Stimulated activated CD8-positive, alpha-beta memory T cell treated with anti-CD3 and anti-CD28 coated beads, Interleukin-7, amount 100 ng/mL, for 48 hours (primary cell): ENCODE measurements around the gene KHK.

ENCODE experiments used
- DNase-seq, 2 donors: peaks; one replicate each; pipeline ENCODE4 v3.0.0-alpha.2; 2020; ENCODE audit warnings: low read depth in 1 of 2; ENCODE audit errors: extremely low read depth in 1 of 2

The KHK gene

DNA sequence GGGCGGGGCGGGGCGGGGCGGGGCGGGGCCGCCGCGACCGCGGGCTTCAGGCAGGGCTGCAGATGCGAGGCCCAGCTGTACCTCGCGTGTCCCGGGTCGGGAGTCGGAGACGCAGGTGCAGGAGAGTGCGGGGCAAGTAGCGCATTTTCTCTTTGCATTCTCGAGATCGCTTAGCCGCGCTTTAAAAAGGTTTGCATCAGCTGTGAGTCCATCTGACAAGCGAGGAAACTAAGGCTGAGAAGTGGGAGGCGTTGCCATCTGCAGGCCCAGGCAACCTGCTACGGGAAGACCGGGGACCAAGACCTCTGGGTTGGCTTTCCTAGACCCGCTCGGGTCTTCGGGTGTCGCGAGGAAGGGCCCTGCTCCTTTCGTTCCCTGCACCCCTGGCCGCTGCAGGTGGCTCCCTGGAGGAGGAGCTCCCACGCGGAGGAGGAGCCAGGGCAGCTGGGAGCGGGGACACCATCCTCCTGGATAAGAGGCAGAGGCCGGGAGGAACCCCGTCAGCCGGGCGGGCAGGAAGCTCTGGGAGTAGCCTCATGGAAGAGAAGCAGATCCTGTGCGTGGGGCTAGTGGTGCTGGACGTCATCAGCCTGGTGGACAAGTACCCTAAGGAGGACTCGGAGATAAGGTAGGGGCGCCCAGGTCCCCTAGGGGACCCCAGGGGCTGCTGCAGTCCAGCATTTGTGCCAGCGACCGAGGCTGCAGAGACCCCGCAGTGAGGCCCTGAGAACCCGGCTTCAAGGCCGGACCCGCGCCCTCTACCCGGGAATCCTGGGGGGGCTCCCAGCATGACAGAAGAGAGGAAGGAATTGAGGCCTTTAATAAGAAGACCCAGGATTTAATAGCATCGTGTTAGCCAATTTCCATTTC is at the start of gene KHK:
KHK (plus strand) TSS at position 49 of the 870 bp plus-strand sequence; CDS start at position 537, 488 bp downstream.
- no peak for DNase-seq

DNA sequence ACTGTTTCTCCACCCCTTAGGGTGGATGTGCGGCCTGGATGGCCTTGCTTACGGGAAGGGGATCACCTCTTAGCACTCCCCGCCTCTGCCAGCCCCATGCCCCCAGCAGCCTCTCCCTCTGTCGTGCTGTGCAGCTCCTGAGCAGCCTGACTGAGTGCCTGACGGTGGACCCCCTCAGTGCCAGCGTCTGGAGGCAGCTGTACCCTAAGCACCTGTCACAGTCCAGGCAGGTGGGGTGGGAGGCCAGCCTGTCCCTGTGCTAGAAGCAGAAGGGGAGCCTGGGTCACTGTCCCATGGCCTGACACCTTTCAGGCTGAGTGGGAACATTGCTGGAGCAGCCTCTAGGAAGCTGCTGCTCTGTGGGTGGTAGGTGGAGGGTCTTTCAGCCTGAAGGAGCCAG is 48.6 kb upstream of the KHK start:
- no peak for DNase-seq

DNA sequence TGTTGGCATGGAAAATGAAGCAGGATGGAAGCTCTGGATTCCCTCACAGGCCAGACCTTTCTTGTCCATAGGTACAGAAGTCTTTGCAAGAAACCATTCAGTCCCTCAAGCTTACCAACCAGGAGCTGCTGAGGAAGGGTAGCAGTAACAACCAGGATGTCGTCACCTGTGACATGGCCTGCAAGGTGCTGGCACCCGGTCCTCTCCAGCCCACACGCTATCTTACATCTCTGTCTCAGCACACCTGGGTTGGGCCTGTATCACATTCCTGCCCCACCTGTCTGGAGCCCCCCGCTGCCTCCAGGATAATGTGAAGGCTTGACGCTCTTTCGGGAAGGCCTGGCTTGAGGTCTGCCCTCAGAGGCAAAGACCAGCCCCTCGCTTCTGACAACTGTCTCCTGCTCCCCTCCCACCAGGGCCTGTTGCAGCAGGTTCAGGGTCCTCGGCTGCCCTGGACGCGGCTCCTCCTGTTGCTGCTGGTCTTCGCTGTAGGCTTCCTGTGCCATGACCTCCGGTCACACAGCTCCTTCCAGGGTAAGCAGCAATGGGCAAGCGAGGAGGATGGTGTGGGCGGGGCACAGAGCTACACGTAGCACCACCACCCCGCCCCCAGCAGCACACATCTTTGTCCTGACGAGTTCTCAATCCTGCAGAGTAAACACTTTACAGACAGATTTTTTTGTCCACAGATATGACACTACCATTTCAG is 47.8 kb upstream of the KHK start:
- no peak for DNase-seq

DNA sequence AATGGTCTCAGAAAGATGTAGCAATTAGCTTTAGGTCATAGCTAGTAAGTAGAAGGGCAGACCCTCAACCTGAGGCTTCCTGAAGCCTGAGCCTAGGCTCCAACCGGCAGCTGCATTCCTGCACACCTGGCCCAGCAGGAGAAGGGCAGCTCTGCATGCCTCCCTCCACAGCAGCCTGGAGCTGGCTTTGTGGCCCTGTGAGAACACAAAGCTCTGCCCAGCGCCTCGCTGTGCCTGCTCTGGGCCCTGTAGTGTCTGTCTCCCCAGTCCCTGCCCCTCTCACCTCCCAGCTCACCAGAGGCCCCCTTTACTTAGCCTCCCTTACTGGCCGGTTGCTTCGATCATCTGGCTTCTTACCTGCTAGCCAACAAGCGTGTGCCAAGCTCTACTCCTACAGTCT is 47.1 kb upstream of the KHK start:
- DNase-seq = no peak

DNA sequence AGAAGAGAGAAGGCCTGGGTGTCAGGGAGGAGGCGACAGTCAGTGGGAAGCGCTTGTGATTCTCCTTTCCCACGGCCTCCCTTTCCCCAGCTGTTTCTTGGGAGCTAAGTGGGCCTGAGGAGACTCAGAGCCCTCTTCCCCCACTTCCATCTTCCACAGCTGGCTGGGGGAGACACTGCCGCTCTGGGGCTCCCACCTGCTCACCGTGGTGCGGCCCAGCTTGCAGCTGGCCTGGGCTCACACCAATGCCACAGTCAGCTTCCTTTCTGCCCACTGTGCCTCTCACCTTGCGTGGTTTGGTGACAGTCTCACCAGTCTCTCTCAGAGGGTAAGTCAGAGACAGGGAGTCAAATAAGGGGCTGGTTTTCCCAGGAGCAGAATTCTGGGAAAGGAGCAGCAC is 46.7 kb upstream of the KHK start:
- DNase-seq = no peak

DNA sequence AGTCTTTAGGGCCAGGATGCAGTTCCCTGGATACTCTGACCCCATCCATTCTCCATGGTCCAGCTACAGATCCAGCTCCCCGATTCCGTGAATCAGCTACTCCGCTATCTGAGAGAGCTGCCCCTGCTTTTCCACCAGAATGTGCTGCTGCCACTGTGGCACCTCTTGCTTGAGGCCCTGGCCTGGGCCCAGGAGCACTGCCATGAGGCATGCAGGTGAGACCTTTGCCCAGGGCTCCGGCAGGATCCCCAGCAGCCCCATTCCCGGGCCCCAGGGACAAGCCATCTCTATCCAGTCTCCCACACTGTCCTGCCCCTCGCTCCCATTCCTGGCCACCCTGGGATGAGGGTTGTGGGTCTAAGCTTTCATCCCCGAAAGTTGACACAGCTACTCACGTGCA is 46.3 kb upstream of the KHK start:
- no peak for DNase-seq

DNA sequence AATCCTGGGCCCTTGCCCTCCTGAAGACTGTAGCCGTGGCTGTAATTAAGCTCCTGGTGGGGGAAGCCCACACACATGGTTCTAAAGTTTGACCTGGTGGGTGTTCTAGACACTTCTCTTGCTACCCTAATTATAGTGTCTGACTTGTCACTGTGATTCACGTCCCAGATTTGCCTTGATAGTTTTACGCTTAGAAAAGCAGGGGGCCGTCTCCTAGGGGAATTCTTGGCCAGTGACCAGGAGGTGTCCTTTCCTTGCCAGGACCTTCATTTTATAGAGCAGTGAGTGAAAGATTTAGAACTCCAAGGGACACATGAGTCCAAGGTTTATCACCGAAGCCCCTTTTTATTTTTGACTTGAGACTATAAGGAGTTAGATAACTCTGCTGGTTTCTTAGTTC is 44.8 kb upstream of the KHK start:
- no peak for DNase-seq

DNA sequence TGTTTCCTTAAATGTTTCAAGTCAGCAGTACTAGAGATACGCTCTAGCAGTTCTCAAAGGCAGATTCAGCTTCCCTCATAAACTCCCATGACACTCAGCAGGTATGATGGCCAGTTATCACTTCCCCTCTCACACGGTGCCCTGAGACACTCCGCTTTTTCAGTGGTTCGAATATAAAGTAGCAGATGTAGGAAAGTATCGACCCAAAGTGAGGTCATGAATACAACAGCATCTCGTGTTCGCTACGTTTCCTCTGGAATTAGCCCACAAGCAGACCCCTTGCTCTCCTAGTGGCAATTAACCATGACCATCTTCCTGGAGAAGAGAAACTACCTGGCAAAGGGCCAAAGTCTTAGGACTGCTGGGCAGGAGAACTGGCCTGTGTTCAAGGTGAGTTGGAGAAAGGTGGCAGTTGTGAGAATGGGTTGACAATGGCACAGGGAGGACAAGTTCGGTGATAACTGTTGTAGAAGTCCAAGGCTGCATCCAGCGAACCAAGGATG is 44.4 kb upstream of the KHK start:
- no peak for DNase-seq

DNA sequence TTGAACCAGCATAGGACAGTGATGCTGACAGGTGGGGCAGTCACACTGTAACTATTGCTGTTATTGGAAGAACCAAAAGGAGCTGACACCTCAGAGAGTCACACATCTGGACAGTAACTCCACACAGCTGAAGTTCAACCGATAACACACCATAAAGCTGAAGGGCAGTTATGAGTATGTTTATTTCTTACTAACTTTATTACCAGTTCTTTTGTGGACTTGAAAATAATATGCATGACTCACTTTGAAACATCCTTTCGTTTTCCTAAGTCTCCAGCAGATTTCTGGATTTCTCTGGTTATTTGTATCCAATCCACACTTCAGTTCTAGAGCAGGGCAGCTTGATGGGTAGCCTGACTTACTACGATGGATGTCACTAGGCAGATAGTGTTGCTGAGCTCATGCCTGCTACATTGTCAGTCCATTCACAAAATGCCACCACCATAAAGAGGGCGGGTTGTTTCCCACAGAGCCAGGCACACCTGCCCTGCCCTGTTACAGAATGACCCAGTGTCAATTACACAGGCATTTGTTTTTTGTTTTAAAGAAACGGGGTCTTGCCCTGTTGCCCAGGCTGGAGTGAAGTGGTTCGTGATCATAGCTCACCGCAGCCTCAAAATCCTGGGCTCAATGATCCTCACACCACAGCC is 43.5 kb upstream of the KHK start:
- DNase-seq = no peak

DNA sequence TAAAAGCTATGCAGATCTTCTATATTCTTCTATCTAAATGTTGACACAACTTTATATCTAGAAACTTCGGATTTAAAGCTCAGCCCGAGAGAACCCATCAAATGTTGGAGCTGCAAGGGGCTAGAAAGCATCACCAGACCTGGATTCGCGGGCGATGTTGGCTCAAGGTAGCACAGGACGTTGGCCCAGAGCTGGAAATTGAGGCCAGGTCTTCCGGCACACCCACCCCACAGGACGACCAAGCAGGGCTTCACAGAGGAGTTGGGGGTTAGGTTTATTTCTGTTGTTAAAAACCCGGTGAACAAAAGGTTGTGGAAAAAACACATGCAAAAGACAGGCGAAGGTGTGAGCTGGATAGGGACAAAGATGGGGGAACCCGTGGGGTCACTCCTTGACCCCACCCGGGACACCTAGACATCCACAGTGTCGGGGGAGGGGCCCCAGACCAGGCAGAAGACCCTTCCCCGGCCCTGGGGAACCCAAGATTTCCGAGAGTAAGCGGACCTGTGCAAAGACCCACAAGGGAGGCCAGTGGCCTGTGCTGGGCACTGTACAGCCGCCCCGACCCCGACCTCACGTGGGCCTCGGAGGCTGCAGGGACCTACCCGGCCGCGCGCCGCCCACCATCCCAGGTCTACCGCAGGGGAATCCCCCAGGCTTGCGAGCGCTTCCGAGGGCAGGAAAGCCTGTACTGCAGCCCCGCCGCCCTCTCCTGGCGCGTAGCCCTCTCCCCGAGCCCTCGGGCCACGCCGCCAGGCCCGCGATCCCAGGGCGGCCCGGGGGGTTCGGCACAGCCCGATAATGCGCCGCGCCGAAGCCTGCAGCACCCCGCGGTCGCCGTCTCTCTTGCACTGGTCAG is 36.9 kb upstream of the KHK start:
- DNase-seq = peak; percentile 58 to 65

DNA sequence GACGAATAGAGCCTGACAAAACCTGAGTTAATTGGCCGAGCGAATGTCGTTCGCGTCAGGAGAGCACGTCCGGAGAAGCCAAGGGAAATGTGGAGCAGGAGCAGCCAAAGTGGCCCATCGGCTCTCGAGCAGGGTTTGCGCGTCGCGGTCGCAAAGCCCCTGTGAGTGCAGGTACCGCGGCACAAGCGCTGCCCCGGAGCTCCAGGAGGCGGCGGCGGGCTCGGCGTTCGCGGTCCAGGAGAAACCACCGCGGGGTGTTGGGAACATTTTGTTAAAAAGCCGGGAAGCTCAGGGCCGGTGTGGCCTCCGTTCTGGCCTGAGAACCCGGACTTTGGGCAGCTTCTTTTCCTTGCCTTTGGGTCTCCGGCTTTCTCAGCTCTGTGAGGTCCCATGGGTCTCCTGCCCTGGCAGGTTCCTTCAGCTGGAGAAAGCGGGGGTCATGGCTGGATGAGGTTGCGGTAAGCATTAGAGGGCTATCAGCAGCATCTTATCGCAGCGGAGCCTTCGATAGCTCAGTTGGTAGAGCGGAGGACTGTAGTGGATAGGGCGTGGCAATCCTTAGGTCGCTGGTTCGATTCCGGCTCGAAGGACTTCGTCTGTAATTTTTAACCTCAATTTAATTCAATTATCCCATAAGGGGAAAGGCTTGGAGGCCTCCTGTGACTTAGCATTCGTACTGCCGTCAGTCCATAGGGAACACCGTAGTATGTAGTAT is 36.1 kb upstream of the KHK start:
- peak; percentile 74 to 75 for DNase-seq

DNA sequence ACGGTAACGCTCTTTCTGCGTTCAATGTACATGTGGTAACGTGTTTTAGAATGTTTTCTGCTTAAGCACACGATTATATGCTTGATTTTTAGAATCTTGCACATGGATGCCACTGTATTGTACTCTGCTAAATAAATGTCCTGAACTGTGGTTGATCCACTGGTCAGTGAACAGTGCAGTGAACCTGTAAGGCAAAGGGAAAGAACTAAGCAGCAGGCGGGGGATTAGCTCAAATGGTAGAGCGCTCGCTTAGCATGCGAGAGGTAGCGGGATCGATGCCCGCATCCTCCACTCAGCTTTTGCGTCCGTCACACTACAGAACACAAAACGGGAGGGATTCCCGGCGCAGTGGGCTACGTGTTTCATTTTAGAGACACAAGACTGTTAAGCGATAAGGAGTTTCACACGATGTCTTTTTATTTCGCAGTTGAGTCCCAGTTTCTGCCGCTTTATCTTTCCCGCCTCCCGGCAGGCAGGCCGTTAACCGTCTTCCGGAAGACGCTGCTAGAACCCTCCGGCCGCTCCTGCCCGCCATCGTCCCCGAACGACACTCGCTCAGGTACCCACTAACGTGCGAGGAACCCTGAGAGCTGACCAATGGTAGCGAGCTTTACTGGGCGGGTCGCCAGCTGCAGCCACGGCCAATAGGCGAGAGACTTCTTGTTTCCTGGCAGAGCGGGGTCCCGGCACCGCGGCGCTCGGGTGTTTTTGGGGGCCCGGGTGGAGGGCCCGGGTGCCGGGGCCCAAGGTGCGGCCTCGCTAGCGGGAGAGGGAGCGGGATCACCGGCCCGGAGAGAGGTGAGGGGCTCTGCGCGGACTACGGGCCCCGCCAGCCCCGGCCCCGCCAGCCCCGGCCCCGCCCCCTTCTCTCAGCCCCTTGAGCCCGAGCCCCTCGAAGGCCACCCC is 35.3 kb upstream of the KHK start, which contains the start of gene AGBL5:
AGBL5 (plus strand) TSS at position 673 of the 906 bp plus-strand sequence. CDS start 1,291 bp downstream, outside the sequence.
- peak; percentile 81 to 92 for DNase-seq

DNA sequence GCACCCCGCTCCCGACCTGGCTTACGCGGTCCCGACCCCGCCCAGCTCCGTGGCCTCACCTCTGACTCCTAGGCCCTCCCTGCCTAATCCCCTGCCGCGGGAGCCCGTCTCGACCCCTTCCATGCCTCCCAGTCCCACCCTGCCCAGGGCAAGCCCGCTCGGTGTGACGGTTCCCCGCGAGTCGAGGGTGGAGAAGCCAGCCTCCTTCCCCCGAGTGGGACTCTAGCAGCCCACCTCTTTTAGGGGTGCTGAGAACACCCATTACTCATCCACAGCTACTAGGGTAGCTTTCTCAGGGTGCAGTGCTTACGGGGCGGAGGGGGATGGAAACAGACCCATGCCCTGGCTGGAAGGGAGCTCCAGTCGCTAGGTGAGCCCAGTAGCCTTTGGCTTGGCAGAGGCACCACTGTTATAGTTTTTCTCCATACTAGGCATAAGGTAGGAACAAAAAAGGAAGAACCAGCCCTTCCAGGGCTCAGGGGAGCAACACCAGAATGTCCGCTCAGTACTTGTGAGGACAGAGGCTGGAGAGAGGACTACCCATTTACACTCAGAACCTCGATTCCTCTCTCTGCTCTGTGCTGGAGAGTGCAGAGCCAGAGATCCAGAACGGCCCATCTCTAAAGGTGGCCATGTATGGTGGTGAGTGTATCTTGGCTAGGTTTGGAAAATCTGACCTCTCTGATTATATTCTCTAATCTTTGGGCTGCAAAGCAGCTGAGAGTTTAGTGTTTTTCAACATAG is 34.5 kb upstream of the KHK start:
- no peak for DNase-seq

DNA sequence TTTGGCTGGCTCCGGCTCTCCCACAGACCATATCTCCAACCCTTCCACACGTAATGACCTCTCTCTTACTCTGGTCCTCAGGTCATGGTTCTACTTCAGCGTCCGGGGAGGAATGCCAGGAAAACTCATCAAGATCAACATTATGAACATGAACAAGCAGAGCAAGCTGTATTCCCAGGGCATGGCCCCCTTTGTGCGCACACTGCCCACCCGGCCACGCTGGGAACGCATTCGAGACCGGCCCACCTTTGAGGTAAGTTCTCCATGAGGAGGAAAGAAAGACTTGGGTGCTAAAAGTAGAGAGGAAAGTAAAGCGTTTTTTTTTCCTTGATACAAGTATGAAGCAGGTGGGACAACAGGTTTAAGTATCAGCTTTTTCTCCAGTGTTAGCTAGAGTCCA is 33.3 kb upstream of the KHK start:
- DNase-seq = no peak

DNA sequence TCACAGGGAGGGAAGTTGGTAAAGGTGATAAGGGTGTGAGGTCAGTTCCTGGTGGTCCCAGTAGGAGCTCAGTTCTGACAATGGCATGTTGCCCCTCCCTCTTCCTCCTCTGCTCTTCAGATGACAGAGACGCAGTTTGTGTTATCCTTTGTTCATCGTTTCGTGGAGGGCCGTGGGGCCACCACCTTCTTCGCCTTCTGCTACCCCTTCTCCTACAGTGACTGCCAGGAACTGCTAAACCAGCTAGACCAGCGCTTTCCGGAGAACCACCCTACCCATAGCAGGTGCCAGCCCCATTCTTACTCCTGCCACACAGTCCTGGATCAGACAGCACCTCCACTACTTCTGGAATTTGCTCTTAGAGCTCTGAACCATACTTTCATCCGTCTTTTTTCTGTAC is 32.8 kb upstream of the KHK start:
- no peak for DNase-seq

DNA sequence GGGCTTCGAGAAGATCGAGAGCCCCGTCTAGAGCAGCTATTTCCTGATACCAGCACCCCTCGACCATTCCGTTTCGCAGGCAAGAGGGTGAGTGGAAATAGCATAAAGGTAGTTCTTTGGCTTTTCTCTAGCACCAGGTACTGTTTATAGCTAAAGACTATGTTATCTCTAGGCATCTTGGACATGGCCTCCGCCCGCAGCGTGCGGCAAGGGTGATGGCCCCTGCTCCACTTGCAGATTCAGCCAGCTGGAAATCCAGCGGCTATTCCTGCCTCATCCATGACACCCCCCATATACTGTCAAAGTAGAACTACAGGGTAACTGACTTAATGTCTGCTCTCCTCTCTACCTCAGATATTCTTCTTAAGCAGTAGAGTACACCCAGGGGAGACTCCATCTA is 31.9 kb upstream of the KHK start:
- DNase-seq = no peak

DNA sequence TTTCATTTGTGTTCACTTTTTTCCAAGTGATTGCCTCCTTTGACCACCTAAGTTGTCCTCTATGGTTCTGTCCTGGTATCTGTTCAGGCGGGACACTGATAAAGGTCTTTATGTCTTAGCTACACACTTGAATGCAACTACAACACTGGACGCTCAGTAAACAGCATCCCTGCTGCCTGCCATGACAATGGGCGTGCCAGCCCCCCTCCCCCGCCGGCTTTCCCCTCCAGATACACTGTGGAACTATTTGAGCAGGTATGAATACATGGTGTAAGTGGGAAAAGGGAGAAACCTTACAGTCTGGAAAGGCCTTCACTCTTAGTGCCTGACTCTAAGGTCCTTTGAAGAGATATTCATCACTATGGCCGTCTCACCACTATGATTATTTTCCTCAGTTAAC is 29.4 kb upstream of the KHK start:
- DNase-seq = no peak

DNA sequence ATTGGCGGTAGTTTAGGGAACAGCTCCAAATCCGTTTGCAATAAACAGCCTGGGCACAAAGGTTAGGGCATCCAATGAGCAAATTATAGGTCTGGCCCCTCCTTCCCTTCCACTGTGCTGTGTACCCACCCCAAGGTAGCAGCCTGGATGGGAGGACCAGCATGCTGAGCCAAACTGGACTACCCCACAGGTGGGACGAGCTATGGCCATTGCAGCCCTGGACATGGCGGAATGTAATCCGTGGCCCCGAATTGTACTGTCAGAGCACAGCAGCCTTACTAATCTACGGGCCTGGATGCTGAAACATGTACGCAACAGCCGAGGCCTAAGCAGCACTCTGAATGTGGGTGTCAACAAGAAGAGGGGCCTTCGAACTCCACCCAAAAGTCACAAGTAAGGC is 28.4 kb upstream of the KHK start:
- no peak for DNase-seq
